Retina (tissue), 1 donor: ENCODE results near the gene RBMS3.
"Not testable (repeated sequence)": the region's sequence is repeated elsewhere in the genome, so short reads cannot be mapped to it uniquely, and the experiment has no call there.

Experiments used
- DNase-seq: peaks from one replicate; pipeline ENCODE4 v3.0.0-alpha.2; 2016

The RBMS3 gene

GRCh38 chr3:29280404-29281093 is at the start of gene RBMS3:
Gene RBMS3 (plus strand): TSS chr3:29281071.
- DNase-seq: peak; percentile 78

- not testable (repeated sequence) for DNase-seq
These were observed 47.7 kb upstream of the RBMS3 start for GRCh38 chr3:29233126-29233525.

- no peak for DNase-seq
These were observed 44.6 kb upstream of the RBMS3 start for GRCh38 chr3:29236146-29236840.

- no peak for DNase-seq
These were observed 41.5 kb upstream of the RBMS3 start for GRCh38 chr3:29239376-29239775.

- DNase-seq: no peak
These were observed 40.6 kb upstream of the RBMS3 start for GRCh38 chr3:29240248-29240647.

GRCh38 chr3:29240887-29241286 is 40.0 kb upstream of the RBMS3 start:
- DNase-seq: no peak

GRCh38 chr3:29241855-29242254 is 39.0 kb upstream of the RBMS3 start:
- no peak for DNase-seq

- no peak for DNase-seq
These were observed 38.6 kb upstream of the RBMS3 start for GRCh38 chr3:29242296-29242695.

GRCh38 chr3:29245441-29245840 is 35.4 kb upstream of the RBMS3 start:
- DNase-seq: no peak

GRCh38 chr3:29247088-29247745 is 33.7 kb upstream of the RBMS3 start:
- no peak for DNase-seq

GRCh38 chr3:29249829-29250345 is 31.0 kb upstream of the RBMS3 start:
- DNase-seq: peak; percentile 56

GRCh38 chr3:29255854-29256696 is 24.8 kb upstream of the RBMS3 start:
- no peak for DNase-seq

- DNase-seq: no peak
These were observed 22.7 kb upstream of the RBMS3 start for GRCh38 chr3:29258161-29258560.

- no peak for DNase-seq
These were observed 19.8 kb upstream of the RBMS3 start for GRCh38 chr3:29261119-29261518.

- no peak for DNase-seq
These were observed 17.4 kb upstream of the RBMS3 start for GRCh38 chr3:29263476-29263875.

- DNase-seq: no peak
These were observed 15.3 kb upstream of the RBMS3 start for GRCh38 chr3:29265509-29266072.

- DNase-seq: no peak
These were observed 13.6 kb upstream of the RBMS3 start for GRCh38 chr3:29267226-29267625.

GRCh38 chr3:29268651-29269050 is 12.2 kb upstream of the RBMS3 start:
- DNase-seq: no peak

- no peak for DNase-seq
These were observed 10.1 kb upstream of the RBMS3 start for GRCh38 chr3:29270752-29271151.

- DNase-seq: no peak
These were observed 9.4 kb upstream of the RBMS3 start for GRCh38 chr3:29271475-29271874.

GRCh38 chr3:29274667-29275066 is 6.2 kb upstream of the RBMS3 start:
- DNase-seq: no peak

- DNase-seq: no peak
These were observed 5.6 kb upstream of the RBMS3 start for GRCh38 chr3:29275309-29275708.

- DNase-seq: no peak
These were observed 3.6 kb upstream of the RBMS3 start for GRCh38 chr3:29277249-29277648.
